GM19193 (cell line): ENCODE measurements around the gene AP2B1.

Source experiments
- POLR2A ChIP-seq: IDR thresholded peaks from 4 replicates; pipeline ENCODE4 v1.6.1; 2011; ENCODE audit not compliant: insufficient read depth, insufficient read length; ENCODE audit errors: extremely low read depth

Gene AP2B1

DNA sequence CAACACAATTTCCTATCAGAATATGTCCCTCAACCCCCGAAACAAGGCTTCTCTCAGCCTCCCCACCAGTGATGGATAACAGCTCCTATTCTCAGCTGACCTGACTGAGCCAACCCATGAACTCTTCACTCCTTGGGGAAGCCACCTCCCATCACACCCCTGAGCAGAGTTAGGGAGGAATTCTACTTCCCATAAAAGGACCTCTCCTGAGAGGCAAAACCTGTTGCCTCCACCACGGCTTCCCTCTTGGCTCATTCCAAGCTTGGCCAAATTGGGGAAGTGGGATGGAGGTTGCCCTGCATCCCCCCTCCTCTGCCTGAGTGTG lies 138.6 kb downstream of the AP2B1 start:
- TF ChIP-seq POLR2A = no peak

DNA sequence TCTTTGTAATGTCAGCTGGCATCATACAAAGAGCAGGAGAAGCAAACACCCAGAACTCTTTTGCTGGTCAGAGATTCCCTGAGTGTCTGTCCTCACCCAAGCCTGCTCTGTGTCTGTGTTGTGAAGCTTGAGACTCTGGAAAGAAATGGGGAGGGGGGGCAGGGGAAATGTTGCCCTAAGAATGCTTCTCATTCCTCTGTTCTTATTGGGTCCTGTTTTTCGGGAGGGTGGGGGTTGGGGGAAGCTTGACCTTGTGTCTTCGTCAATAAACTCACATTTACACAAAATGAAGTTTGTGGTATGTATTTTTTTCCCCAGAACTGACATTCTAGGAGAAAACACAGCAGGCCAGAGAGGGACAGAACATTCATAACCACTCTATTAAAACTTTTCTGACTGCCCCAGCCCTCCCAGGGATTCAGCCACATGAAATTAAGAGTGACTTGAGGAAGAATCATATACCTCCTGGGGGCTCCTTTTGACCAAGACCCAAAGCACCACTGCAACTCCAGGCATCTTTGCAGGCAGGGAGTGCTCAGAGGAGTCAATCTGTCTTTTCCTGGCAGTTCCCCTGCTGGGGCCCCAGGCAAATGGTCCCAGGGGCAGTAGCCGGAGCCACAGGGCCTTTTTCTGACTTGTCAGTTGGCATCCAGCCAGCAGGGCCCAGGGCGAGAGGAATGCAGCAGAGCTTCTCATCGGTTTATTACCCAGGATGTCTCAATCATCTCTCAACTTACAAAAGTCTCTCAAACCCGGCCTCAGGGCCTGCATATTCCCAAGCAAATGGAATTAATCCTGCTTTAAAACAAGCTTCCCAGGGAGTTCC lies 139.2 kb downstream of the AP2B1 start:
- TF ChIP-seq POLR2A = no peak

DNA sequence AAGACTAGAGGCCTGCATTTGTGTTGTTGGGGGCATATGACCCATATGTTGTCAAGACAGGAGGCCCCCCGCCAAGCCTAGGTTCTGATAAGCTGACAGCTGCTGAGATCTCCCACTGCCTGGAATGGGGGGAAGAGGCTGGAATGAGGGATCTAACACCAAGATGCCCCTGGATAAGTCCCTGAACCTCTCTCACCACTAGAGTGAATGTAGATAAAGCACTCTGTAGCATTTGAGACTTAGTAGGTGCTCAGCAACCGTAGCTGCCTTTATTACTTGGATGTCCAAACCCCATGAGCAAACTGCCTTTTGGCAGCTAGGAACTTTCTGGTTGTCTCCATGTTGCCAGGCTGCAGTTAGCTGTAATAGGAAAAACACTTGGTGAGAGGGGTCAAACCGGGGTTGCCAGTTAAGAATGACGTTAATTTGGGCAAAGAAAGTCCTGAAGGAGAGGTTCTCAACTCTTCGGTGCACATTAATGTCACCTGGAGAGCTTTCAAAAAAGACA lies 139.9 kb downstream of the AP2B1 start:
- no peak for TF ChIP-seq POLR2A

DNA sequence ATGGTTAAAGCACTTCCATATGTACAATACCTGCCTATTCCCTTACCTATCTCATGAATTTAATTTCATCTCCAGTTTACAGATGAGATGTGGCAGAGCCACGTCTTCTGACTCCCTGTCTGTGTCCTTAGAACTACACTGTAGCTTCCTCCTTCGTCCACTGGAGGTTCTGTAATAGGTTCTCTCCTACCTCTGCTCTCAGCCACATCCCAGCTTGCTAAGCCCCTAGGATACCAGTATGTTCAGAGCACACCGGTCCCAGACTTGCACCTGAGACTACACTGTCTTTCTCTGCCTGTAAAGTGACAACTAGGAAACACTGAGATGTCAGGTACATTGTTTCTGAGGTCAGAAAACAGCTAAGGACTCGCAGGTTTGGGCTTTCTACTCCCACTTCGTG lies 140.5 kb downstream of the AP2B1 start:
- TF ChIP-seq POLR2A = no peak

DNA sequence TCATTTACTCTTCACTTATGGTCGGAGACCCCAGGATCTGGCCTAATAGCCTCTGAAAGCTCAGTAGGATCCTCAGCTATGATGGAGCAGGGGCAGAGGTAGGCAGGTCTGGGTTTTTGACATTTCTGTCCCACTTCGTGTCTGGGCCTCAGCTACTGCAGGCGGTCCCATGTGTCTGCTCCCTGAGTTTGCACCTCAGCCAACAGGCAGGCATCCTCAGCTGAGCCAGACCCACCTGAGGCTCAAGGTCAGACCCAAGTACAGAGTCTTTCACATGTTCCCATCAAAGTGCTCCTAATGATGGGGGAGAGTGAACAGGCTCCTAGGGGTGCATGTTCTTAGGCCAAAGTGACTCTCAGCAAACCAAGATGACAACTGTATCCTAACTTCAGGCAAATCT lies 141.4 kb downstream of the AP2B1 start:
- no peak for TF ChIP-seq POLR2A

DNA sequence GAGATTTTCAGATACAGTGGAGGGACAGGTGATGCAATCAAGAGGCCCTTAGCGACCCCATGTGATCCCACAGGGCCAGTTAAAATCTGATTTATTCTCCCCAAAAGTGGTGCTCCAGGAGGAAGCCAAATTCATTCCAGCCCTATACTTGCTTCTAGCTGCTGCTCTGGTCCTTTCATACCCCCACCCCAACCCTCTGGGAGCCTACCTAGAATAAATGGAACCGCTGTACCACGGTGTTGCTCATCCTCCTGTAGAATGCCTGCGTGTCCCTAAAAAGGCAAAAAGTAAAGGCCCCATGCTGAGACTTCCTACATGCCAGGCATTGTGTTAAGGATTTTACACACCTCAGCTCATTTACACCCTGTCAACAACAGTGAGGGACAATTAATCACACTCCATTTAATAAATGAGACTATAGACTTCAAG lies 142.3 kb downstream of the AP2B1 start:
- no peak for TF ChIP-seq POLR2A

DNA sequence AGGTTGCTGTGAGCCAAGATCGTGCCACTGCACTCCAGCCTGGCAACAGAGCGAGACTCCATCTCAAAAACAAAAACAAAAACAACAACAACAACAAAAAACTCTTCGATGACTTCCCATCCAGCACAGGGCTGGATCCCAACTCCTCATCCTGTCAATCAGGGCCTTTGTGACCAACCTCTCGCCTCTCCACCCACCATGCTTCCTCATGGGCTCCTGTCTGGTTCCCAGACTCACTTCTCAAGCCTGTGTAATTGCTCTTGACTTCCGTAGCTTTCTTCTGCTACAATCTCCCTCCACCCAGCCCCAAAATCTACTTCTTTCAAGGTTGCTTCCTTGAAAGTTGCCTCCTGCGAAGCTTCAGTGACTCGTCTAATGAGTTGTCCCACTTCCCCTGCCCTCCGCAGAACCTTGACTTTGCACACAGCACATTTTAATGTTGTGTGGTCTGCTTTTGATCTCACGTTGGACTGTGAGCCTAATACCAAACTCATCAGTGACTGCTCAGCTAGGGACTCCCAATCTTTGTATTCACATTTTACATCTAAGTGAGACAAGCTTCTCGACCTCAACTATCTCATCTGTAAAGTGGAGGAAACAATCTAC lies 143.4 kb downstream of the AP2B1 start:
- TF ChIP-seq POLR2A = no peak

DNA sequence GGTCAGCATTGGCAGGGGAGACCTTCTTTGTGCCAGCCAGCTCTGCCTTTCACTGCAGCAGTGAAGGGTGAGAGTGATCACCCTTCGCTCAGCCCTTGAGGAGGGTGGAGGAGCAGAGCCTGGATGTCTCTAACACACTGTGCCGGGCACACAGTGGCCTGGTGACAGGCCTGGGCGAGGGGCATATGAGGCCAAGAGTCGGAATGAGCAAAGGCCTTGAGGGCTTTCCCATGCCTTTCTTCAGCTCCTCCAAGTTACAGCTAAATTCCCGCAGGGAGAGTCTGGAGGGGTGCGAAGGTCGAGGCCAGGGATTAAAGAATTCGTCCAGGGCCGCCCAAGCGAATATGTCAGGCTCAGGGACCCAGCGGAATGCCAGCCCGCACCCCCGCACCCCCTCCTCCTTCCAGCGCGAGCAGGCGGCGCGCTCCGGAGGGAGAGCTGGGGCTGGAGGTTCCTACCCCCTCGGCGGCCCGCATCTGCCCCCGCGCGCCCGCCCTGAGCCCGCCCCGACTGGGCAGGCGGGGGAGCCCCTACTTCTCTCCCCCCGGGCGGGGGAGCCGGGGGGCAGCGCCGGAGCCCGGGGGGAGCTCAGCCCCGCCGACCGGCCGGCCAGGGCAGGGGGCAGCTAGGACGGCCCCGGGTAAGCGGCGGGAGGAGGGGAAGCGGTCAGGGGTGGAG lies 144.3 kb downstream of the AP2B1 start, which contains the start of gene RASL10B:
TSS of gene RASL10B (plus strand) at position 401 of the 678 bp plus-strand sequence. CDS start 3,546 bp downstream, outside the sequence.
- TF ChIP-seq POLR2A = no peak

DNA sequence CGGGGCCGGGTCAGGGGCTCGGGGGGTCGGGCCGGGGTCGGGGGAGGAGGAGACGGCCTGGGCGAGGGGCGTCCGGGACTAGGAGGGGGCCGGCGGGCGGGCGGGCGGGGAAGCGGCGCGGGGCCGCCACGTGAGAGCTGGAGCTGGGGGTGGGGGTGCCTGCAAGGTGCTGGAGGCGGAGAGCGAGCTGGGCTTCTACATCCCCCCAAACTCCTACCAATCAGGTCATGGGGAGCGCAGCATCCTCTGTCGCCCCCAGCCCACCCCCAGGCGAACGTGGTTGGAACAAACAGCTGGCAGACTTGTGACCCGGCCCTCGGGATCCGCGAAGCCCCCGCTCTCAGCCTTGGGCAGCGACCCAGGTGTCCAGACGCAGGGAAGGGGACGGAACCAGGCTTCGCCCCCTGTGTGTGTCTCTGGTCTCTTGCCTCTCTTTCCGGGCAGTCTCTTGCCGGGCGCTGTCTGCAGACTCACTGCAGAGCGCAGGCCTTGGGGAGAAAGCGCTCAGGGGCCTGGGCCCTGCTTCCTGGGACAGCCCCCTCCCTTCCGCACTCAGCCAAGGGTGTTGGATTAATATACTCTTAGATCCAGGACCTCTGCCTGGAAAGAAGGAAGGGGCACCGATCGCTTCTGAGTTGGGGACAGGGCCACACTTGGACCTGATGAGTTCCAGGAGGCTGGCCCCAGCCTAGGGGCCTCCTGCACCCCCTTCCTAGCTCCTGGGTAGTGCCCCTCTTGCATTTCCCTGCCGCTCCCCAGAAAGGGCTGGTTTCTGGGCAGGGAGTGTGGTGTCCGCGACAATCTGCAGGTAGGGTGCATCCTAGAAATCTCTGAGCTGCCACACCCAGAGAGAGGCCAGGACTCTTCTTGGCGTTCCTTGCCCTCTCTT lies 145.0 kb downstream of the AP2B1 start:
- TF ChIP-seq POLR2A = no peak

DNA sequence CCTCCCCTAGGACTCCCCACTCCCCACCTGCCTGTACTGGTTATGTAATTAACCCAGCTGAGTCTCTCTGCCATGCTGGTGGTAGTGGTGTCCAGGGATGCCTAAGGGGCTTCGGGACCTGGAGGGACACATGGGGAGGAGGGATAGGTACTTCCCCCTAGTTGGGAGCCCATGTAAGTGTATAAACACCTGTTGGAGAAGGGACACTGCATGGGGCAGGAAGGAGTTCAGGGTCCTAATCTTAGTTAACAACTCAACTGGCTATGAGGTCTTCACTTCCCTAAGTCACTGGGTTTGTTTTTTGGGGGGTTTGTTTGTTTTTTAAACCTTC lies 145.6 kb downstream of the AP2B1 start:
- TF ChIP-seq POLR2A = no peak

DNA sequence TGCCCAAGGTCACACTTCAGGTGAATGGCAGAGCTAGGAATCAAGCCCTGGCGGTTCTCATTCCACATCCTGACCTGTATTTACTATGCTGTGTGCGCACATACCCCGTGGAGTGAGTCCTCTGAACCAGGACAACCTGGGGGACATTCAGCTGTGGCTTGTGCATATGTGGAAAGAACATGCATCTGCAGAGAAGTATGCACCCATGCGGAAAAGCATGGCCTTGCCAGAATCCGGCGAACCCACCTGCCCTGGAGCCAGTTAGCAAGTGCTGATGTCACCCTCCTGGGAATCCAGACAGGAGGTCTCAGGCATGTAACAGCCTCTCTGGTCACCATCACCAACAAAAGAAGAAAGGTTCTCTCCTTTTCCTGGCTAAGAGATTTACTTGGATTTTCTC lies 146.2 kb downstream of the AP2B1 start:
- TF ChIP-seq POLR2A = no peak

DNA sequence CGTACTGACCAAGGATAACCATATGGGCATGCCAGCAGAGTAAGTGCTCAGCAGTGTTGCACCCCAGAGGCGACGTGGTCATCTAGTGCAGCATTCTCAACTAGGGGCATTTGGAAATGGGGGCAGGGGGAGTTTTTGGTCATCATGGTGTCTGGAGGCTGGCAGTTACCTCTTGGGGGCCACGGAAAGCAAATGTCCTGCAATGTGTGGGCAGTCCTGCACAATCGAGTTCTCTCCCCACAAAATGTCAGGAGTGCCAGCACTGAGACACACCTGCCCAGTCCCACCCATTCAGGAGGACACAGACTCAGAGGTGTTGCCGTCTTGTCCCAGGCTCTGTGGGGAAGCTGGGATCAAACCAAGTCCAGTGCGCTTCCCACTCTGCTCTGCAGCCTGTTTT lies 147.3 kb downstream of the AP2B1 start:
- TF ChIP-seq POLR2A = no peak

DNA sequence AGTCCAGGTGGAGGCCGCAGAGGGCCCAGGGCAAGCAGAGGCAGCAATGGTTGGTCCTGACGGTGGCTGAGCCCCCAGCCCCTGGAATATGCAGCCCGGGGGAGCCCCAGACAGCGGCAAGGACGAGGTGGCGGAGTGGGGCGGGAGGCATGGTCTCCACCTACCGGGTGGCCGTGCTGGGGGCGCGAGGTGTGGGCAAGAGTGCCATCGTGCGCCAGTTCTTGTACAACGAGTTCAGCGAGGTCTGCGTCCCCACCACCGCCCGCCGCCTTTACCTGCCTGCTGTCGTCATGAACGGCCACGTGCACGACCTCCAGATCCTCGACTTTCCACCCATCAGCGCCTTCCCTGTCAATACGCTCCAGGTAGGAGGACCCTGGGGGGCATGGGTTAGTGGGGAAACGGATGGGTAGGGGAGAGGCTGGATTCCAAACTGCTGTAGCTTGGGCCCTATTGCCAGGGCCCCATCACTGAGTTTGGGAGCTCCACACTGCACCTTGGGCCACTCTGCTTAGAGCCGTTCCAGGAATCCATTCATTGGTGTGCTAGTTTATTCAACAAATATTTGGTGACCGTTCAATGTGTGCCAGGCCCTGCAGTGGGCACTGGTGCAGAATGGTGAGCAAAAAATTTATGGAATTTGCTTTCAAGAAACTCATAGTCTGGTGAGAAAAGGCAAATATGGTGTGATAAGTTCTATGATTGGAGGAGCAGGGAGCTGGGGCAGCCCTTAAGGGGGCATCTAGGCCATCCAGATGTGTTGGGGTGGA lies 148.1 kb downstream of the AP2B1 start:
- no peak for TF ChIP-seq POLR2A

DNA sequence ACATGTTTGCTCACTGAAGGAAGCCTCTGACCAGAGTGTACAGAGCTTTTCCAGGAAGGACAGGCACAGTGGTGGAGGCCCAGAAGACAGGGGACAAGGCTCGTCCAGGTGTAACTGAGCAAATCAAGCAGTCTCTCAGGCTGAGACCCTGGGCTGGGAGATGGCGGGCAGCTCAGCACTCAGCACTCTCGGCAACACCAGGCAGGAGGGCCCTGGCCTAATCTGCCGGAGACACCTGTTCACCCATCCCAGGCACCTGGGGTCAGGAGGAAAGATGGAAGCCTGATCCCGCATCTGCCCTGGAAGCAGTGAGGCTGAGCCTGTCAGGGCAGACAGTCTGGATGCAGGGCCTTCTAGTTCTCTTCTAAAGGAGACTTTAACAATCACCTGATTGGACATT lies 149.1 kb downstream of the AP2B1 start:
- no peak for TF ChIP-seq POLR2A
